GM19455 (cell line): ENCODE data around the gene DDX41.
A peak's percentile ranks its signal among the peaks of the same experiment; 100 is the strongest.

Experiments used
- ATAC-seq: cut with Tn5 transposase; IDR thresholded peaks from one replicate; pipeline ENCODE4 v1.9.1; 2021; ENCODE audit not compliant: unreplicated experiment

The DDX41 gene

GRCh38 chr5:177484902-177485549 is 31.7 kb downstream of the DDX41 start:
- no peak for ATAC-seq

DNA sequence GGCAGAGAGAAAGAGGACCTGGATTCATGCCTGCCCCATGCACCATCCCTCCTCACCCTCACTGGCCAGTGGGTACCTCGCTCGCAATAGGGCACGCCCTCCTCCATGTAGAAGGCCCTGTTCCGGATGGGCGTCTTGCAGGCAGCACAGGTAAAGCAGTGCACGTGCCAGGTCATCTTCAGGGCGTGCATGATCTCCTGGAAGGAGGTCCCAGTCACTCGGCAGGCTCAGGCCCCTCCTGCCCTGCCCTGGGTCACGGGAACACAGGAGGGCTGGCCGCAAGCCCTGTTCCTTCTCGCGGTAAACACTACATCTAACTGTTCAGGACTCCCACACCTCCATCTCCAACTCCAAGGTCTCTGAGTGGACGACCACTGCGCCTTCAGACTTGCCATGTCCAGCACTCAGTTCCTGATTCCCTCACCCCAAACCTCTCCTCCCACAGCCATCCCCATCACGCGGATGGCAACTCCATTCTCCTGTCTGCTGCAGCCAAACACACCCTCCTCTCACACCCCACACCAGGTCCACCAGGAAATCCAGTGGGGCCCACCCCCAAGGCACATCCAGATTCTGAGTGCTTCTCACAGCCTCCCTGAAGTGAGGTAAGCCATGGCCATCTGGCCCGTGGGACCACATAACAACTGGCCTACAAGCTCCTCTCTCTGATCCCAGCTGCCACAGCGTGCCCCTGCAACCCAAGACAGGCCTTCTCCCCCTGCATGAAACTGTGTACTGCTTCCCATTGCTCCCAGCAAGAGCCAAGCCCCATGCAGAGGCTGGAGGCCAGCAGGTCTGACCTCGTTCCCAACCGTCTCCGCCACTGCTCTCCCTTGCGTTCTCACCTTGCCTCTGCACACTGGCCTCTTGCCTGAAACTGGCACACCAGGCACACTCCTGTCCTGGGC is 32.5 kb downstream of the DDX41 start:
- no peak for ATAC-seq

- no peak for ATAC-seq
Observed at GRCh38 chr5:177483042-177483441, 33.7 kb downstream of the DDX41 start.

- no peak for ATAC-seq
Observed at GRCh38 chr5:177482359-177482795, 34.4 kb downstream of the DDX41 start.

- no peak for ATAC-seq
Observed at GRCh38 chr5:177479774-177480173, 37.0 kb downstream of the DDX41 start.

DNA sequence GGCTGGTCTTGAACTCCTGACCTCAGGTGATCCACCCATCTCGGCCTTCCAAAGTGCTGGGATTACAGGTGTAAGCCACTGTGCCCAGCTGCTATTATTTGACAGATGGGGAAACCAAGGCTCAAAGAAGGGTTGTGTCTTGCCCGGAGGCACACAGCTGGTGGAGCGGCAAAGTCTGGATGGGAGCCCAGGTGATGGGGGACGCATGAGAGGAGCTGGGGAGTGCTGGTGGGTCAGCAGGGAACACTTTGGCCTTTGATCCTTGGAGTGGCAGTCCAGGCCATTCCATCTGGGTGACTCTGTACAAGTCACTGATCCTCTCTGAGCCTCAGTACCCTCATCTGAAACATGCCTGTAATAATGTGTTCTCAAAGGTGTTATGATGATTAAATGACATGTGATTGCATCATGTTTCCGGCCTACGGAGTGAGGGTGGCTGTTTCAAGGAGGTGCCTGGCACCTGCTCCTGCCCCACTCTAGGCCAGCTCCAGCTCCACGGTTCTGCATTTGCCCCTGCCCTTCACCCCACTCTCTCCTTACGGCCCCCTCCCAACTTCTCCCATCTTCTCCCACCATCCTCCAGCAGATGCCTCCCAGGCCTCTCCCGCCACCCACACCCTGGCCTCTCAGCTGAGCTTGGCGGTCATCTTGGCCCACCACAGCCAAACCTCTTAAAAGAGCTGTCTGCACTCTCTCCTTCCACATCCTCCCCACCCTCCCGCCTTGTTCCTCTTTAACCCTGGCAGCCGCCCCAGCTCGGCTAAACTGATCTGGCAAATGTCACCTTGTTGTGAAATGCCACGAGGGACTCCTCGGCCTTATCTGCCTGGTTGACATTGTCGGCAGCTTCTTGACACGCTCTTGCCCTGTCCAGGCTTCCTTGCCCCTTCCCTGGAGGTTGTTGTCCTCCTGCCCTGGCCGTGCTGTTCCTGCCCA is 37.8 kb downstream of the DDX41 start:
- ATAC-seq: no peak

DNA sequence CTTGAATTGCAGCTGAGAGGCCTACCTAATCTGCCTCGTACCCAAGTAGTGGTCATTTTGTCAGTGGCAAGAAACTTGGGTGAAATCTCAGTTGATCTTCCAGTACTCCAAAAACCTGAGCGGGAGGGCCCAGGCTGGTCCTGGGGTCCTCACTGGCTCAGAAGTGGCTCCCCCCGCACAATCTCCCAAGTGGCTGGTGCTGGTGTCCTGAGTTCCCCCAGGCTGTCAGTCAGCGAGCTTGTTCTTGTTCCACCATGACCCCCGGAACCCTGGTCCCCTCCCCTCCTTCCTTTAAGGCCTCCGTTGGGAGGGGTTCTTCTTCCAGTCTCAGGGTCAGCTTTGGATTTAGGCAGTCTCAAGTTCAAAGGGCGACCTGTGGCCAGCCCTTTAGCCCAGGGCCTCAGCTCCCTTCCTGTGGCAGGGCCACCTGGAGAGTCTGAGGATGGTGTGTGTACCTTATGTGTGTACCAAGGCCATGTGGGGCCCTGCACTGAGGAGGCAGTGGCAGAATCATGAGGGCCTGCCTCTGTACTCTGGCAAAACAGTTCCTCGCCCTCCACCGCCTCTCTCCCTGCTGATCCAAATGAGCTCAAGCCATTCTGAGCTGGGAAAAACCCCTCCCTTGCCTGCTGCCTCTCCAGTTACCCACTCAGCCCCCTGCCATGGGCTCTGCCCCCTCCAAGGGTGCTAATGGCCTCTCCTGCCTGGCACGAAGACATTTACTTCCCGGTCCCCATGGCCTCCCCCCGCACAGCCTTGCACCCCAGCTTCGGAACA is 38.9 kb downstream of the DDX41 start:
- no peak for ATAC-seq

GRCh38 chr5:177476531-177477233 is 40.1 kb downstream of the DDX41 start:
- no peak for ATAC-seq

DNA sequence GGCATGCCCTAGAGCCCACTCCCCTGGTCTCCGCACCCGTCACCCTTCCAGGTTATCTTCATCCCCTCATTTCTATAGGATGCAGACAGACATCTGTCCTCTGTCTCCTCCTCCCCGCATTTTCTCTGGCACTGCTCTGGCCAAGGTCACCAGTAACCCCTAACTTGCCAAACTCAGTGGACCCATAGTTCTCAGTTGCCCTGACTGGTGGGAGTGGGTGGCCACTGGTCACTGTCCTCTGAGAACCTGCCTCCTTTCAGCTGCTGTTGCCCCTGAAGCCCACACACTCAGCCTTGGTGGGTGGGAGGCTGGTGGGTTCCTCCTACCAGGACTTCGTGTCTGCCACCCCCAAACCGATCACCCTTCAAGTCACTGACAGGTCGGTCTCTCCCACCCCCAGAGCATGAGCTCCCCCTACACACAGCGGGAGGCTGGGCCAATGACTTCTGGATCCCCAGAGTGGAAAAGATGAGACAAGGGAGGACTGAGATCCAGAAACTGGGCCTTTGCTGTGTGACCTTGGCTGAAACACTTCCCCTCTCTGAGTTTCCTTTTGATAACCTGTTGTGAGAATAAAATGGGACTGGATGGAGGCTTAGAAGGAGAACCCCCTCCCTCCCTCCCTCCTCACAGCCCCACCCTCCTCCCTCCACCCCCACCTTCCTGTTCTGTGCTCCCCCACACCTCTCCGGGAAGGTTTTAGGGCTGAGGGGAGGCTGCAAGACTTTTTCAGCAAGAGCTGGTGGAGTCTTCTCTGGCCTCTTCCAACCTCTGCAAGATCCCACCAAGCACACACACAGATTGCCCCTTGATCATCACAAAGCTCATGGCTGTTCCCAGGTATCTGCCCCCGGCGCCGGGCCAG is 41.0 kb downstream of the DDX41 start:
- ATAC-seq: no peak

DNA sequence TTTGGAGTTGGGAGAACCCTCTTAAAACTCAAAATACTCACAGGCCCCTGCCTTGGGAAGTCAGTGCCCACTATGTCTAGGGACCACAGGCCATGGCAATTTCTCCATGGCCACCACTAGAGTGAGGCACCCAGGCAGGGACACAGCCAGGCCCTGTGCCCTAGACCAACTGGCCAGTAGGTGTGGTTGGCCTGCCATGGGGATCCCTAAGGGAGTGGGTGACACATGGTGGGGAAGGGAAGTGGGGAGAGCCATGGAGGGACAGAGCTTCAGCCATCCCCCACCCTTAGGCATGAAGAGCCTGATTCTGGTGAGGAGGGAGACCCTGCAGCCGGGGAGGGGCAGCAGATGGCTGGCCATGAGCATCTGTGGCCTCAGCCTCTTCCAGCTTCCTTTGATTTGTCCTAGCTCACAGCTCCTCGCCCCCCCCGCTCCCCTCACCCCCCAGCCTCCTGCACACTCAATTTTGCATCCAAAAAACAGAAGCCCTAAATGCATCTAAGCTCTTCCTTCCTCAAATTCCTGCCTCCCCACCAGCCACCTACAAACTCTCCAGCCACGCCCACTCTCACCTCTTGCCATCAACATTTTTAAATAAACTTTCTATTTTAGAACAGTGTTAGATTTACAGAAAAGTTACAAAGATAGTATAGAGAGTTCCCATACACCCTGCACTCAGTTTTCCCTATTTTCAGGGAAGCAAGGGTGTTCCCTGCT is 41.8 kb downstream of the DDX41 start:
- no peak for ATAC-seq

GRCh38 chr5:177474002-177474476 is 42.7 kb downstream of the DDX41 start:
- no peak for ATAC-seq

DNA sequence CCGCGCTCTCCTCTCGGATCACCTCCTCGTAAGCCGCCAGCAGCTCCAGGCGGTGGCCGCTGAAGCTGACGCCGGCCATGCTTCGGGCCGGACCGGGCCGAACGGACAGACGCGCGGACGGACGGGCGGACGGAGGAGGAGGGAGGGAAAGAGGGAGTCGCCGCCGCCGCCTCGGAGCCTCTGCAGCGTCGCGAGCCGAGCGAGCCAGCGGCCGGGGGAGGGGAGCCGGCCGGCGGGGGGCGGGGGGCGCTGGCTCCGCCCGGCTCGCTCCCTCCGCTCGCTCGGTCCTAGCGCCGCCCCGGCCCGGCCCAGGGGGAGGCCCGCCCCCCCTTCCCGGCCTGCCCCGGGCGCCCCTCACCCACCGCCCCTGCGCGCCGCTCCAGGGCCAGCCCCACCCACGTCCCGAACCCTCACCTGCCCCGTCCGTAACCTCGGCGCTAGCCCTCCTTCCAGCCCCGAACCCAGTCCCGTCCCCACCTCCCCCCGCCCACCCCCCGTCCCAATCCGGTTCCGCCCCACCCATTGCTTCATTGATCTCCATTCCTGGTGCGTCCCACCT is 43.2 kb downstream of the DDX41 start, which contains the start of gene DBN1:
Gene DBN1 (minus strand): TSS at position 192 of the 559 bp plus-strand sequence. CDS start 113 bp downstream, at position 79.
- no peak for ATAC-seq

GRCh38 chr5:177472460-177473442 is 44.0 kb downstream of the DDX41 start:
- ATAC-seq: peak; percentile 44

DNA sequence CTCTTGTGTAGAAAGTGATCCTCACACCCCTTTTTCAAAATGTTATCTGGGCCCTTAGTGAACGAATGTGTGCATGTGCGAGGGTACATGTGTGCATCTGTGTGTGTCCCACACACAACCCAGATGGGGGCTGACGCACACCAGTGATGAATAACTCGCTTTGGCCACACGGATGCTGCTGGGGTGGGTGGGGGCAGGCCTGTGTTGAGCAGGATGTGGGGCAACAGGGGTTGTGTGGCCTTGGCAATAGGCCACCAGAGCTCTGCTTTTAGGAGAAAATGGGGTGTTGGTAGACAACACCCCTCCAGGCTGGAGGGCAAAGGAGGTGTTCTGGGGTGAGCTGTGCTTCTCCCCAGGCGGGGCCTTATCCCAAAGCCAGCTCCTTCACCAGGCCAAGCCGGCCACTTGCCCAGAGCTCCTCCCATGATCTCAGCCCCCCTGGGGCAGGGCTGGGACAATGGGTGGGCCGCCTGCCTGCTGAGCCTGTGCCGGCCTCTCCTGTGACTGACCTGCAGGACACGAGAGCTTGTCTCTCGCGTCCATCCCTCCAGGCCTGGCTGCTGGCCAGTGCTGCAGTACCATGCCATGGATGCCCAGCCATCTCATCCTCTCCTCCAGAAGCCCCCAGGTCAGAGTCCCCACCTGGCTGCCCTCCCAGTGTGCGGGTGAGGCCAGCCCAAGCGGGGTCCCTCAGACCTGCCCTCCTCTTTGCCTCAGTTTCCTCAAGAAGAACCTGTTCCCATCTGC is 45.0 kb downstream of the DDX41 start:
- no peak for ATAC-seq

DNA sequence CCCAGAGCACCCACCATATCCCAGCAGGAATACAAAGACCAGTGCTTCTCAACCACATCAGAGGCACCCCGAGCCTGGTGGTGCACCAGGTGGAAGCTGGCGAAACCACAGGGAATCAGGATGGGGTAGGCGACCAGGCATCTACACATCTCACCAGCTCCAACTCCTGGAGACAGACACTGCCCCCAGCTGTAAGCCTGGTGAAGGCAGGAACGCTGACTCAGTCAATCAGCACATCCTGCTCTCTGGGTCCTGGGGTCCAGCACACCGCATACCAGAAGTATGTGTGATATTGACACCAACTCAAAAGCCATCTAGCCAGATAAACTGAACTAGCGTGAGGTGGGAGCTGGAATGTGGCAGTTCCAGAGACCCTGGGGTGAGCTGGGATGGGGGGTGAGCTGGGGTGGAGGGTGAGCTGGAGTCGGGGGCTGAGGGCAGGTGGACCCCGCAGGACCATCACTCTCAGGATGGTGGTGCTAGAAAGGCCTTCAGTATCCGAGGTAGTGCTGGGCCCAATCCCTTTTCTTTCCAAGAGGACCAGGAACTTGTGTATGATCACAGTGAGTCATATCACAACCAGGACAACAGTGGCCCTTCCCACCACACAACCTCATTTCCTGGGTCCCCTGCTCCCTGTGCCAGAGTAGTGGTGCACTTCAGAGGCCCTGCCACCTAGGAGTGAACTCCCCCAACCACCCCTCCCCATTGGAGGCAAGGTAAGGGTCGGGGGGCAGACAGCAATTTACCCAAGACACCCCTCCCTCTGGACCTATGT is 45.8 kb downstream of the DDX41 start:
- ATAC-seq: no peak
